A549 (cell line): Measurements from ENCODE around the gene SPACA6. TPM values are rescaled to one million over a fixed set of nuclear protein-coding genes. Genes with fewer than 3 reads are reported as not detected.

Experiments
- ATAC-seq, 2 experiments: fragments of 200-7000 bp in 1 of 2; fragments of >200 bp in 1 of 2; cut with Nextera tagmentation in 1 of 2; cut with Tn5 transposase in 1 of 2; 3 replicates each; pipeline versions ENCODE4 v1.8.0 to v1.9.1; 2018 to 2020; ENCODE audit warnings: mild to moderate bottlenecking in 1 of 2, moderate library complexity in 1 of 2
- CTCF ChIA-PET: fragments of 300-600 bp; sonication (Branson Sonifier 250); formaldehyde crosslinking; extraction: SDS; loops from one replicate; lab custom pipeline; 2021; ENCODE audit warnings: antibody characterized with exemption, inconsistent platforms; lab: Yijun Ruan, JAX
- POLR2A ChIA-PET: fragments of 350-600 bp; formaldehyde crosslinking; extraction: SDS; loops from one replicate; lab custom pipeline; 2021; ENCODE audit warnings: antibody characterized with exemption, inconsistent platforms; lab: Yijun Ruan, JAX
- DNase-seq, 2 experiments: peaks; one replicate each; pipeline versions ENCODE4 v3.0.0 to v3.0.0-alpha.2; 2011 to 2016; ENCODE audit warnings: low read depth in 1 of 2, low spot score in 1 of 2
- FAIRE-seq: peaks from 2 replicates; lab custom pipeline; 2011; peaks lifted over from hg19 to GRCh38; lab: Jason Lieb, UNC
- H3K27ac ChIP-seq, 2 experiments: fragments of >200 bp; sonication (Bioruptor Twin); formaldehyde crosslinking; 3 replicates each; pipeline ENCODE4 v1.5.1; 2016 to 2017
- H3K4me1 ChIP-seq: fragments of >200 bp; sonication (Bioruptor Twin); formaldehyde crosslinking; 3 replicates; pipeline ENCODE4 v1.6.1; 2016
- H3K4me2 ChIP-seq: fragments of >200 bp; sonication (Bioruptor Twin); formaldehyde crosslinking; 3 replicates; pipeline ENCODE4 v1.6.1; 2016
- H3K4me3 ChIP-seq: fragments of >200 bp; sonication (Bioruptor Twin); formaldehyde crosslinking; 3 replicates; pipeline ENCODE4 v1.5.1; 2016
- H3K9me3 ChIP-seq: fragments of >200 bp; sonication (Bioruptor Twin); formaldehyde crosslinking; 3 replicates; pipeline ENCODE4 v1.6.1; 2016
- CBX2 ChIP-seq: fragments of 200-600 bp; sonication (generic); IDR thresholded peaks from 2 replicates; pipeline ENCODE4 v1.6.1; 2016; ENCODE audit warnings: low read depth, mild to moderate bottlenecking, borderline replicate concordance
- CBX8 ChIP-seq: fragments of 200-600 bp; sonication (generic); IDR thresholded peaks from 2 replicates; pipeline ENCODE4 v1.6.1; 2016
- EHMT2 ChIP-seq: fragments of 200-600 bp; sonication (generic); IDR thresholded peaks from 2 replicates; pipeline ENCODE4 v1.6.1; 2016; ENCODE audit warnings: antibody characterized with exemption, low read depth, mild to moderate bottlenecking, moderate library complexity
- ESRRA ChIP-seq: fragments of 150-350 bp; IDR thresholded peaks from 2 replicates; pipeline ENCODE4 v1.6.1; 2014; ENCODE audit warnings: mild to moderate bottlenecking, low read length, borderline replicate concordance
- HES2 ChIP-seq: fragments of >200 bp; sonication (Bioruptor Twin); formaldehyde crosslinking; IDR thresholded peaks from 2 replicates; pipeline ENCODE4 v1.6.1; 2016
- HOXB5 ChIP-seq: fragments of 250-450 bp; sonication (Bioruptor Pico); IDR thresholded peaks from 2 replicates; pipeline ENCODE4 v1.5.0; 2020; ENCODE audit warnings: mild to moderate bottlenecking, moderate library complexity
- KDM5A ChIP-seq: fragments of 200-600 bp; sonication (generic); IDR thresholded peaks from 2 replicates; pipeline ENCODE4 v1.6.1; 2016; ENCODE audit warnings: antibody characterized with exemption, mild to moderate bottlenecking
- MYC ChIP-seq: IDR thresholded peaks from 2 replicates; pipeline ENCODE4 v1.6.1; 2012; ENCODE audit warnings: mild to moderate bottlenecking, inconsistent platforms, low read length, improper control_type of control experiment, borderline replicate concordance
- NFE2L2 ChIP-seq: fragments of 150-350 bp; conservative IDR thresholded peaks from 2 replicates; pipeline ENCODE4 v1.6.1; 2014; ENCODE audit warnings: low read length
- NR3C1 ChIP-seq: fragments of >200 bp; sonication (Bioruptor Twin); formaldehyde crosslinking; IDR thresholded peaks from 3 replicates; pipeline ENCODE4 v1.6.1; 2017
- PHF8 ChIP-seq: fragments of 200-600 bp; sonication (generic); IDR thresholded peaks from 2 replicates; pipeline ENCODE4 v1.6.1; 2016; ENCODE audit warnings: low read depth, mild to moderate bottlenecking, antibody characterized with exemption, moderate library complexity, borderline replicate concordance
- POLR2A ChIP-seq: IDR thresholded peaks from 2 replicates; pipeline ENCODE4 v1.6.1; 2012; ENCODE audit warnings: mild to moderate bottlenecking, low read length
- RAD21 ChIP-seq, 2 experiments: fragments of >200 bp in 1 of 2; sonication (Bioruptor Twin) in 1 of 2; formaldehyde crosslinking in 1 of 2; IDR thresholded peaks in 1 of 2; conservative IDR thresholded peaks in 1 of 2; 2 replicates in 1 of 2; 3 replicates in 1 of 2; pipeline ENCODE4 v1.6.1; 2012 to 2018; ENCODE audit warnings: inconsistent platforms in 1 of 2
- RFX5 ChIP-seq: fragments of 450-650 bp; IDR thresholded peaks from 2 replicates; pipeline ENCODE4 v1.7.1; 2014; ENCODE audit warnings: antibody characterized with exemption, mild to moderate bottlenecking, moderate library complexity
- RNF2 ChIP-seq: fragments of 200-600 bp; sonication (generic); IDR thresholded peaks from 2 replicates; pipeline ENCODE4 v1.6.1; 2016; ENCODE audit warnings: low read depth, mild to moderate bottlenecking, antibody characterized with exemption, moderate library complexity, borderline replicate concordance
- ZFP36 ChIP-seq: fragments of 450-650 bp; IDR thresholded peaks from 2 replicates; pipeline ENCODE4 v1.6.1; 2014; ENCODE audit warnings: borderline replicate concordance; ENCODE audit not compliant: partially characterized antibody
- ZNF302 ChIP-seq: fragments of 250-450 bp; sonication (Bioruptor Pico); IDR thresholded peaks from 2 replicates; pipeline ENCODE4 v1.9.0; 2021; ENCODE audit warnings: inconsistent platforms, mild to moderate bottlenecking, moderate library complexity
- WGBS: methylation state at CpG from one replicate; pipeline ENCODE4 v1.1.6; 2017; ENCODE audit errors: missing lambda C conversion rate; 5-methylcytosine and 5-hydroxymethylcytosine counted together
- polyA plus RNA-seq, 4 experiments: library from polyadenylated mRNA; depleted of rRNA in 3 of 4; stranded (reverse); fragments of >200 nt; fragmentation: RNase III in 1 of 4; extraction: RNeasy Plus Mini Kit Qiagen cat#74134 plus additional on column Dnase treatment in 1 of 4; gene quantifications; 2 replicates in 3 of 4; 3 replicates in 1 of 4; pipeline ENCODE4 v1.2.3, GENCODE V29; 2011 to 2017
- TF ChIP-seq, protein P1 (sequence below): fragments of 450-650 bp; IDR thresholded peaks from 2 replicates; pipeline ENCODE4 v1.6.1; 2014; ENCODE audit warnings: antibody characterized with exemption
- TF ChIP-seq, protein P2 (sequence below): fragments of >200 bp; sonication (Bioruptor Twin); formaldehyde crosslinking; IDR thresholded peaks from 3 replicates; pipeline ENCODE4 v1.5.1; 2016
- TF ChIP-seq, protein P3 (sequence below): IDR thresholded peaks from 2 replicates; pipeline ENCODE4 v1.6.1; 2012

Gene SPACA6
- polyA plus RNA-seq, 2 of the 4 experiments (the other 2 are of a cell fraction) = 9.5 to 36.4 TPM

- ATAC-seq = no peak
- H3K4me1 ChIP-seq = no peaks in the 10 kb centered on the region
- ChIA-PET CTCF (interaction anchor here (0.7 to 1.2 kb wide), 2 partner anchors 13 to 65 kb away, joined by 3 to 5 read pairs; no protein-coding TSS in a partner anchor), POLR2A (no interaction called here)
- 29% methylated on average over 12 of the region's 15 CpGs for WGBS
- TF ChIP-seq PHF8 = no peak
- no peak for TF ChIP-seq EHMT2
- TF ChIP-seq, protein P1, sequence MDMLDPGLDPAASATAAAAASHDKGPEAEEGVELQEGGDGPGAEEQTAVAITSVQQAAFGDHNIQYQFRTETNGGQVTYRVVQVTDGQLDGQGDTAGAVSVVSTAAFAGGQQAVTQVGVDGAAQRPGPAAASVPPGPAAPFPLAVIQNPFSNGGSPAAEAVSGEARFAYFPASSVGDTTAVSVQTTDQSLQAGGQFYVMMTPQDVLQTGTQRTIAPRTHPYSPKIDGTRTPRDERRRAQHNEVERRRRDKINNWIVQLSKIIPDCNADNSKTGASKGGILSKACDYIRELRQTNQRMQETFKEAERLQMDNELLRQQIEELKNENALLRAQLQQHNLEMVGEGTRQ = no peak
- TF ChIP-seq RNF2 = no peak
- TF ChIP-seq POLR2A = no peak
- TF ChIP-seq HOXB5 (CRISPR knock-in tag) = no peak
- TF ChIP-seq RAD21 (conservative IDR thresholded peaks at IDR 0.05 in 1 of 2, IDR thresholded peaks at IDR 0.05 in 1 of 2) = no peak
- no peak for TF ChIP-seq CBX8
- TF ChIP-seq RFX5 = no peak
- TF ChIP-seq MYC = no peak
- peaks cover 42% of the 10 kb centered on the region for H3K9me3 ChIP-seq
- no peak for DNase-seq
- H3K4me2 ChIP-seq = no peak overlapping the region
- H3K27ac ChIP-seq = no peak overlapping the region
- FAIRE-seq = no peak
- H3K4me3 ChIP-seq = no peak overlapping the region
These were observed 31.4 kb downstream of the SPACA6 start for GRCh38 chr19:51724543-51724942.

DNA sequence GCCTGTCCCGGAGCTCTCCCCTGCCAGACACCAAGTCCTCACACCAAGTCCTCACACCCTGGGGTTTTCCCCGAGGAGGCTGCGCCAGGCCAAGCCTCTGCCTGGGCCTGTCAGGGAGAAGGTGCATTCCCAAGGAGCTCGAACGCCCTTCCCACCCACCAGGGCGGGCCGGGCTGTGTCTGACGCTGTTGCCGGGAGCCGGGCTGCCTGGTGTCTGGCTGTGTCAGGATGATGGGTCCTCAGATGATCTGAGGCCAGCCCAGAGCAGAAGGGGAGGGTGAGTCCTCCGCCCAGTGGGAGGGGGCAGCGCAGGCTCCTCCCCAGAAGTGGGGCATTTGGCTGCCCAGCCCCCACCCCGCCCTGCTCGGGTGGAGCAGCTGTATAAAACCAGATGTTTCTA, 32.9 kb downstream of the SPACA6 start:
- 12% methylated on average over 7 of the region's 14 CpGs for WGBS
- Histone ChIP-seq H3K27ac (no peak overlapping the region), H3K4me3 (no peak overlapping the region), H3K9me3 (peaks cover 37% of the 10 kb centered on the region), H3K4me1 (no peaks in the 10 kb centered on the region), H3K4me2 (no peak overlapping the region)
- FAIRE-seq (no peak), DNase-seq (no peak)
- TF ChIP-seq ZNF302 (CRISPR knock-in tag) (no peak), CBX2 (no peak), RAD21 (conservative IDR thresholded peaks at IDR 0.05 in 1 of 2, IDR thresholded peaks at IDR 0.05 in 1 of 2) (no peak), NFE2L2 (no peak), ESRRA (no peak), KDM5A (no peak), HES2 (no peak)
- TF ChIP-seq, protein P2, sequence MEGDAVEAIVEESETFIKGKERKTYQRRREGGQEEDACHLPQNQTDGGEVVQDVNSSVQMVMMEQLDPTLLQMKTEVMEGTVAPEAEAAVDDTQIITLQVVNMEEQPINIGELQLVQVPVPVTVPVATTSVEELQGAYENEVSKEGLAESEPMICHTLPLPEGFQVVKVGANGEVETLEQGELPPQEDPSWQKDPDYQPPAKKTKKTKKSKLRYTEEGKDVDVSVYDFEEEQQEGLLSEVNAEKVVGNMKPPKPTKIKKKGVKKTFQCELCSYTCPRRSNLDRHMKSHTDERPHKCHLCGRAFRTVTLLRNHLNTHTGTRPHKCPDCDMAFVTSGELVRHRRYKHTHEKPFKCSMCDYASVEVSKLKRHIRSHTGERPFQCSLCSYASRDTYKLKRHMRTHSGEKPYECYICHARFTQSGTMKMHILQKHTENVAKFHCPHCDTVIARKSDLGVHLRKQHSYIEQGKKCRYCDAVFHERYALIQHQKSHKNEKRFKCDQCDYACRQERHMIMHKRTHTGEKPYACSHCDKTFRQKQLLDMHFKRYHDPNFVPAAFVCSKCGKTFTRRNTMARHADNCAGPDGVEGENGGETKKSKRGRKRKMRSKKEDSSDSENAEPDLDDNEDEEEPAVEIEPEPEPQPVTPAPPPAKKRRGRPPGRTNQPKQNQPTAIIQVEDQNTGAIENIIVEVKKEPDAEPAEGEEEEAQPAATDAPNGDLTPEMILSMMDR = no peak
- TF ChIP-seq, all 56 proteins: peak for 0
- ChIA-PET POLR2A (no interaction called here), CTCF (no interaction called here)
- peak in 1 of 2 experiments; percentile 68; a peak in 3 of 6 replicates for ATAC-seq

DNA sequence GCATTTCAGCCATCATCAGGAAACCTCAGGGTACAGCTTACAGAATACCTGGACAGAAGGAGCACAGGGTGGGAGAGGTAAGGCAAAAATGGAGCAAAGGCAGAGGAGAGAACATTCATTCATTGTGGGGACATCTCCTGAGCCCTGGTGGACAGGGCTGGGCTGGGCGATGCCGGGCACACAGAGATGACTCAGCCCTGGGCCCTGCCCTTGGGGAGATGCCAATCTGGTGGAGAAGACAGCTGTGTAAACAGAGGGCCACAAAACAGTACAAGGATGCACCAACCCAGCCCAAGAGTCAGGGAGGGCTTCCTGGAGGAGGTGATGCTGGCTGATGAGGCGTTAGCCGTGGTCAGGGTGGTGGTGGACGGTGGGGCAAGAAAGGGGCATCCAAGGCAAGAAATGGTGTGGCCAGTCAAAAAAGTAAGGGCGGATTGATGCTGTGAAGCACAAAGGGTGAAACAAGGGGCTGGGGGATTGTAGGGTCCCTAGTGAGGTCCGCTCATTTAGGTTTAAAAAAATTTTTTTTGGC, 34.3 kb downstream of the SPACA6 start:
- peaks cover 39% of the 10 kb centered on the region for H3K9me3 ChIP-seq
- H3K4me3 ChIP-seq = no peak overlapping the region
- ATAC-seq = no peak; a peak in 1 of 6 replicates
- no peak for DNase-seq
- H3K4me2 ChIP-seq = no peak overlapping the region
- FAIRE-seq = no peak
- CTCF ChIA-PET = interaction anchor here (0.8 to 1.5 kb wide), 2 partner anchors 12 to 66 kb away, joined by 3 to 5 read pairs; no protein-coding TSS in a partner anchor
- no peaks in the 10 kb centered on the region for H3K4me1 ChIP-seq
- no peak overlapping the region for H3K27ac ChIP-seq
- POLR2A ChIA-PET = no interaction called here
- 27% methylated on average over 7 of the region's 7 CpGs for WGBS
- TF ChIP-seq NR3C1 (no peak), ZFP36 (peak; percentile 75), PHF8 (no peak), ZNF302 (CRISPR knock-in tag) (no peak)
- TF ChIP-seq, protein P3, sequence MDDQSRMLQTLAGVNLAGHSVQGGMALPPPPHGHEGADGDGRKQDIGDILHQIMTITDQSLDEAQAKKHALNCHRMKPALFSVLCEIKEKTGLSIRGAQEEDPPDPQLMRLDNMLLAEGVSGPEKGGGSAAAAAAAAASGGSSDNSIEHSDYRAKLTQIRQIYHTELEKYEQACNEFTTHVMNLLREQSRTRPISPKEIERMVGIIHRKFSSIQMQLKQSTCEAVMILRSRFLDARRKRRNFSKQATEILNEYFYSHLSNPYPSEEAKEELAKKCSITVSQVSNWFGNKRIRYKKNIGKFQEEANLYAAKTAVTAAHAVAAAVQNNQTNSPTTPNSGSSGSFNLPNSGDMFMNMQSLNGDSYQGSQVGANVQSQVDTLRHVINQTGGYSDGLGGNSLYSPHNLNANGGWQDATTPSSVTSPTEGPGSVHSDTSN = no peak
